Activated naive CD8-positive, alpha-beta T cell treated with anti-CD3 and anti-CD28 coated beads, Interleukin-2, amount 10 ng/mL, durations not matched to agents 7 days and 5 days (primary cell): ENCODE results near the gene TGM3. TPM values are rescaled to one million over a fixed set of nuclear protein-coding genes. Genes with fewer than 3 reads are reported as not detected.

Source experiments
- ATAC-seq: fragments of 150-1000 bp; cut with Tn5 transposase; one replicate; pipeline ENCODE4 v1.10.0; 2021; ENCODE audit warnings: low read depth, moderate library complexity
- POLR2A ChIA-PET: fragments of 350-600 bp; sonication (Branson Sonifier 250); formaldehyde crosslinking; loops from one replicate; lab custom pipeline; 2021; ENCODE audit warnings: antibody characterized with exemption; lab: Charles Lee
- DNase-seq: peaks from one replicate; pipeline ENCODE4 v3.0.0; 2021
- H3K27ac Mint-ChIP-seq: one replicate; pipeline ENCODE4 v1.8.0; 2022; ENCODE audit warnings: mild to moderate bottlenecking, mixed read lengths
- H3K27me3 Mint-ChIP-seq: one replicate; pipeline ENCODE4 v1.8.0; 2022; ENCODE audit warnings: mild to moderate bottlenecking, moderate library complexity, mixed read lengths
- H3K36me3 Mint-ChIP-seq: one replicate; pipeline ENCODE4 v1.8.0; 2021; ENCODE audit warnings: mild to moderate bottlenecking, mixed read lengths
- H3K4me1 Mint-ChIP-seq: one replicate; pipeline ENCODE4 v1.8.0; 2021; ENCODE audit warnings: mixed read lengths
- H3K4me3 Mint-ChIP-seq: one replicate; pipeline ENCODE4 v1.8.0; 2022; ENCODE audit warnings: mild to moderate bottlenecking, moderate library complexity, mixed read lengths
- H3K9me3 Mint-ChIP-seq: one replicate; pipeline ENCODE4 v1.8.0; 2021; ENCODE audit warnings: mixed read lengths
- total RNA-seq, 2 experiments: library from RNA; stranded (reverse); gene quantifications; one replicate each; pipeline ENCODE4 v1.2.3, GENCODE V29; 2021

TGM3 gene
- total RNA-seq, result not detected

GRCh38 chr20:2295886-2296515 is at the start of gene TGM3:
Gene TGM3 (plus strand): TSS chr20:2296001. CDS start chr20:2296064, 63 bp downstream.
- Mint-ChIP-seq H3K4me3 (no peak within 1 kb of the TSS), H3K27me3 (peaks cover 4% of the 10 kb centered on the region)
- POLR2A ChIA-PET, result no interaction called here

GRCh38 chr20:2246069-2246491 is 49.7 kb upstream of the TGM3 start:
- no peak overlapping the region for H3K27ac Mint-ChIP-seq
- POLR2A ChIA-PET, result no interaction called here
- H3K4me3 Mint-ChIP-seq, result no peak overlapping the region
- no peaks in the 10 kb centered on the region for H3K36me3 Mint-ChIP-seq
- no peaks in the 10 kb centered on the region for H3K9me3 Mint-ChIP-seq
- H3K27me3 Mint-ChIP-seq, result peaks cover 16% of the 10 kb centered on the region
- H3K4me1 Mint-ChIP-seq, result no peaks in the 10 kb centered on the region
- no peak for ATAC-seq
- DNase-seq, result no peak

More at GRCh38 chr20:2295886-2296515, at the start of gene TGM3:
- H3K27ac Mint-ChIP-seq, result no peak within 1 kb of the TSS
- DNase-seq, result no peak
- no peaks in the 10 kb centered on the region for H3K36me3 Mint-ChIP-seq
- ATAC-seq, result no peak
- H3K4me1 Mint-ChIP-seq, result peaks cover 2% of the 10 kb centered on the region
- H3K9me3 Mint-ChIP-seq, result no peaks in the 10 kb centered on the region

- H3K9me3 Mint-ChIP-seq, result no peaks in the 10 kb centered on the region
- ATAC-seq (no peak), DNase-seq (no peak)
- H3K27me3 Mint-ChIP-seq, result peaks cover 19% of the 10 kb centered on the region
- H3K27ac Mint-ChIP-seq, result no peak overlapping the region
- H3K36me3 Mint-ChIP-seq, result no peaks in the 10 kb centered on the region
- POLR2A ChIA-PET, result interaction anchor here (0.7 kb wide), 1 partner anchor 145 kb away, joined by 4 read pairs; no protein-coding TSS in a partner anchor
- H3K4me1 Mint-ChIP-seq, result peaks cover 3% of the 10 kb centered on the region
- no peak overlapping the region for H3K4me3 Mint-ChIP-seq
Measured at GRCh38 chr20:2248837-2249236, 47.0 kb upstream of the TGM3 start.

- no peak overlapping the region for H3K27ac Mint-ChIP-seq
- DNase-seq (no peak), ATAC-seq (no peak)
- POLR2A ChIA-PET, result no interaction called here
- H3K36me3 Mint-ChIP-seq, result no peaks in the 10 kb centered on the region
- H3K27me3 Mint-ChIP-seq, result peaks cover 19% of the 10 kb centered on the region
- H3K9me3 Mint-ChIP-seq, result no peaks in the 10 kb centered on the region
- H3K4me3 Mint-ChIP-seq, result no peak overlapping the region
- peaks cover 6% of the 10 kb centered on the region for H3K4me1 Mint-ChIP-seq
Measured at GRCh38 chr20:2249935-2250334, 45.9 kb upstream of the TGM3 start.

GRCh38 chr20:2252419-2252997 is 43.3 kb upstream of the TGM3 start:
- ATAC-seq (no peak), DNase-seq (no peak)
- Mint-ChIP-seq H3K27ac (no peak overlapping the region), H3K4me1 (peaks cover 13% of the 10 kb centered on the region), H3K36me3 (no peaks in the 10 kb centered on the region), H3K4me3 (no peak overlapping the region), H3K27me3 (peaks cover 19% of the 10 kb centered on the region), H3K9me3 (no peaks in the 10 kb centered on the region)
- POLR2A ChIA-PET, result no interaction called here

GRCh38 chr20:2253256-2253655 is 42.5 kb upstream of the TGM3 start:
- no peaks in the 10 kb centered on the region for H3K9me3 Mint-ChIP-seq
- ATAC-seq (no peak), DNase-seq (no peak)
- POLR2A ChIA-PET, result no interaction called here
- H3K36me3 Mint-ChIP-seq, result no peaks in the 10 kb centered on the region
- peaks cover 13% of the 10 kb centered on the region for H3K4me1 Mint-ChIP-seq
- H3K4me3 Mint-ChIP-seq, result no peak overlapping the region
- no peak overlapping the region for H3K27ac Mint-ChIP-seq
- H3K27me3 Mint-ChIP-seq, result peaks cover 20% of the 10 kb centered on the region

GRCh38 chr20:2254333-2254732 is 41.5 kb upstream of the TGM3 start:
- H3K4me1 Mint-ChIP-seq, result peaks cover 13% of the 10 kb centered on the region
- DNase-seq (no peak), ATAC-seq (no peak)
- H3K4me3 Mint-ChIP-seq, result no peak overlapping the region
- no peaks in the 10 kb centered on the region for H3K36me3 Mint-ChIP-seq
- H3K9me3 Mint-ChIP-seq, result no peaks in the 10 kb centered on the region
- peaks cover 15% of the 10 kb centered on the region for H3K27me3 Mint-ChIP-seq
- H3K27ac Mint-ChIP-seq, result no peak overlapping the region
- POLR2A ChIA-PET, result no interaction called here

GRCh38 chr20:2255926-2256531 is 39.8 kb upstream of the TGM3 start:
- ATAC-seq (no peak), DNase-seq (no peak)
- Mint-ChIP-seq H3K27ac (no peak overlapping the region), H3K27me3 (peaks cover 11% of the 10 kb centered on the region), H3K4me3 (no peak overlapping the region), H3K9me3 (no peaks in the 10 kb centered on the region), H3K4me1 (peaks cover 13% of the 10 kb centered on the region), H3K36me3 (no peaks in the 10 kb centered on the region)
- POLR2A ChIA-PET, result interaction anchor here (0.7 kb wide), 1 partner anchor 1500 kb away, joined by 6 read pairs; no protein-coding TSS in a partner anchor

- Mint-ChIP-seq H3K27ac (no peak overlapping the region), H3K4me1 (peaks cover 7% of the 10 kb centered on the region), H3K36me3 (no peaks in the 10 kb centered on the region), H3K4me3 (no peak overlapping the region), H3K27me3 (peaks cover 7% of the 10 kb centered on the region), H3K9me3 (no peaks in the 10 kb centered on the region)
- POLR2A ChIA-PET, result no interaction called here
- ATAC-seq (no peak), DNase-seq (no peak)
Measured at GRCh38 chr20:2259731-2260130, 36.1 kb upstream of the TGM3 start.

GRCh38 chr20:2260250-2260649 is 35.6 kb upstream of the TGM3 start:
- ATAC-seq, result no peak
- Mint-ChIP-seq H3K9me3 (no peaks in the 10 kb centered on the region), H3K36me3 (no peaks in the 10 kb centered on the region), H3K4me3 (no peak overlapping the region), H3K27me3 (peaks cover 7% of the 10 kb centered on the region), H3K4me1 (peaks cover 5% of the 10 kb centered on the region), H3K27ac (no peak overlapping the region)
- DNase-seq, result no peak
- POLR2A ChIA-PET, result no interaction called here

- POLR2A ChIA-PET, result no interaction called here
- no peak for DNase-seq
- H3K27ac Mint-ChIP-seq, result no peak overlapping the region
- no peaks in the 10 kb centered on the region for H3K36me3 Mint-ChIP-seq
- ATAC-seq, result no peak
- H3K4me1 Mint-ChIP-seq, result peaks cover 2% of the 10 kb centered on the region
- H3K4me3 Mint-ChIP-seq, result no peak overlapping the region
- no peaks in the 10 kb centered on the region for H3K9me3 Mint-ChIP-seq
- H3K27me3 Mint-ChIP-seq, result peaks cover 7% of the 10 kb centered on the region
Measured at GRCh38 chr20:2261046-2261485, 34.7 kb upstream of the TGM3 start.

- Mint-ChIP-seq H3K4me3 (no peak overlapping the region), H3K36me3 (no peaks in the 10 kb centered on the region), H3K27me3 (peaks cover 6% of the 10 kb centered on the region), H3K9me3 (no peaks in the 10 kb centered on the region), H3K27ac (no peak overlapping the region), H3K4me1 (no peaks in the 10 kb centered on the region)
- POLR2A ChIA-PET, result no interaction called here
- no peak for DNase-seq
- no peak for ATAC-seq
Measured at GRCh38 chr20:2261629-2262028, 34.2 kb upstream of the TGM3 start.

GRCh38 chr20:2264118-2264517 is 31.7 kb upstream of the TGM3 start:
- Mint-ChIP-seq H3K4me1 (no peaks in the 10 kb centered on the region), H3K27ac (no peak overlapping the region), H3K9me3 (no peaks in the 10 kb centered on the region), H3K4me3 (no peak overlapping the region), H3K36me3 (no peaks in the 10 kb centered on the region), H3K27me3 (peaks cover 23% of the 10 kb centered on the region)
- no peak for ATAC-seq
- no peak for DNase-seq
- POLR2A ChIA-PET, result no interaction called here
